Measurements from ENCODE around the gene IL31.

Gene IL31

GRCh38 chr12:122197612-122197966, 23.6 kb upstream of the IL31 start:
- no peak overlapping the region for H4K91ac ChIP-seq (ENCODE audit: low read length)
- H2BK15ac ChIP-seq (ENCODE audit: low read depth, poor library complexity, severe bottlenecking): no peak overlapping the region
- no peak overlapping the region for H2BK12ac ChIP-seq (ENCODE audit: low read length in 2 of 2)
- no peak overlapping the region for H3K23ac ChIP-seq (ENCODE audit: low read length in 2 of 2)
- no peak for DNase-seq
- H3K18ac ChIP-seq (ENCODE audit: low read depth in 1 of 2, low read length in 2 of 2): no peak overlapping the region
- peaks cover 0 to 40% of the 10 kb centered on the region in 2 experiments for H3K27me3 ChIP-seq (ENCODE audit: control insufficient read depth in 1 of 2, insufficient read depth in 1 of 2, low read length in 2 of 2)
- H3K4ac ChIP-seq (ENCODE audit: low read depth in 1 of 2, low read length in 2 of 2): no peak overlapping the region
- no peak overlapping the region for H4K8ac ChIP-seq (ENCODE audit: low read length)
- no peaks in the 10 kb centered on the region for H3K79me1 ChIP-seq (replicated peaks; ENCODE audit: low read length, poor library complexity, severe bottlenecking)
- H3K9me3 ChIP-seq (ENCODE audit: control insufficient read depth, low read length): peaks cover 15% of the 10 kb centered on the region
- no peak overlapping the region for H2AFZ ChIP-seq (ENCODE audit: low read depth, low read length)
- H3K9ac ChIP-seq (ENCODE audit: low read length): no peak overlapping the region
- H2BK120ac ChIP-seq (ENCODE audit: low read depth, low read length): no peak overlapping the region
- H2AK5ac ChIP-seq (ENCODE audit: low read length, severe bottlenecking): no peak overlapping the region
- no peak overlapping the region for H3K27ac ChIP-seq (ENCODE audit: low read length, poor library complexity, severe bottlenecking)
- no peak overlapping the region for H2BK5ac ChIP-seq (ENCODE audit: low read depth, low read length, poor library complexity, severe bottlenecking)
- peaks cover 4% of the 10 kb centered on the region for H3K4me1 ChIP-seq (ENCODE audit: control insufficient read depth, insufficient read depth, low read depth, low read length)
- H3K4me3 ChIP-seq (ENCODE audit: insufficient read depth in 1 of 2, low read depth in 1 of 2, low read length in 2 of 2): no peak overlapping the region
- no CpG with 5 or more reads among the region's 1 CpG for WGBS
- no peaks in the 10 kb centered on the region for H3K36me3 ChIP-seq (ENCODE audit: control insufficient read depth in 1 of 2, insufficient read depth in 2 of 2, low read depth in 1 of 2, low read length in 2 of 2)
- H3K4me2 ChIP-seq (ENCODE audit: low read length, poor library complexity, severe bottlenecking): no peak overlapping the region
- H3K14ac ChIP-seq (ENCODE audit: low read length in 2 of 2): no peak overlapping the region

GRCh38 chr12:122195405-122195804, 21.4 kb upstream of the IL31 start:
- Histone ChIP-seq H2BK15ac (ENCODE audit: low read depth, poor library complexity, severe bottlenecking) (no peak overlapping the region), H2BK120ac (ENCODE audit: low read depth, low read length) (no peak overlapping the region), H3K18ac (ENCODE audit: low read depth in 1 of 2, low read length in 2 of 2) (no peak overlapping the region), H2AFZ (ENCODE audit: low read depth, low read length) (no peak overlapping the region), H3K9ac (ENCODE audit: low read length) (no peak overlapping the region), H3K36me3 (ENCODE audit: control insufficient read depth in 1 of 2, insufficient read depth in 2 of 2, low read depth in 1 of 2, low read length in 2 of 2) (no peaks in the 10 kb centered on the region), H3K9me3 (ENCODE audit: control insufficient read depth, low read length) (peaks cover 15% of the 10 kb centered on the region), H3K27ac (ENCODE audit: low read length, poor library complexity, severe bottlenecking) (no peak overlapping the region), H3K14ac (ENCODE audit: low read length in 2 of 2) (no peak overlapping the region), H2AK5ac (ENCODE audit: low read length, severe bottlenecking) (no peak overlapping the region), H3K23ac (ENCODE audit: low read length in 2 of 2) (no peak overlapping the region), H2BK5ac (ENCODE audit: low read depth, low read length, poor library complexity, severe bottlenecking) (no peak overlapping the region), H3K27me3 (ENCODE audit: control insufficient read depth in 1 of 2, insufficient read depth in 1 of 2, low read length in 2 of 2) (peaks cover 0 to 29% of the 10 kb centered on the region in 2 experiments), H3K4ac (ENCODE audit: low read depth in 1 of 2, low read length in 2 of 2) (no peak overlapping the region), H4K8ac (ENCODE audit: low read length) (no peak overlapping the region), H2BK12ac (ENCODE audit: low read length in 2 of 2) (no peak overlapping the region), H3K4me2 (ENCODE audit: low read length, poor library complexity, severe bottlenecking) (no peak overlapping the region), H4K91ac (ENCODE audit: low read length) (no peak overlapping the region), H3K79me1 (replicated peaks; ENCODE audit: low read length, poor library complexity, severe bottlenecking) (no peaks in the 10 kb centered on the region), H3K4me3 (ENCODE audit: insufficient read depth in 1 of 2, low read depth in 1 of 2, low read length in 2 of 2) (no peak overlapping the region), H3K4me1 (ENCODE audit: control insufficient read depth, insufficient read depth, low read depth, low read length) (peaks cover 4% of the 10 kb centered on the region)
- DNase-seq: no peak
- 88% methylated on average over 4 of the region's 4 CpGs for WGBS

- H3K4me2 ChIP-seq (ENCODE audit: low read length, poor library complexity, severe bottlenecking): no peak overlapping the region
- H3K18ac ChIP-seq (ENCODE audit: low read depth in 1 of 2, low read length in 2 of 2): no peak overlapping the region
- no peak overlapping the region for H3K27ac ChIP-seq (ENCODE audit: low read length, poor library complexity, severe bottlenecking)
- H4K8ac ChIP-seq (ENCODE audit: low read length): no peak overlapping the region
- no peak overlapping the region for H3K14ac ChIP-seq (ENCODE audit: low read length in 2 of 2)
- H3K23ac ChIP-seq (ENCODE audit: low read length in 2 of 2): no peak overlapping the region
- H2AK5ac ChIP-seq (ENCODE audit: low read length, severe bottlenecking): no peak overlapping the region
- H3K9ac ChIP-seq (ENCODE audit: low read length): no peak overlapping the region
- H3K36me3 ChIP-seq (ENCODE audit: control insufficient read depth in 1 of 2, insufficient read depth in 2 of 2, low read depth in 1 of 2, low read length in 2 of 2): no peaks in the 10 kb centered on the region
- H3K9me3 ChIP-seq (ENCODE audit: control insufficient read depth, low read length): peaks cover 15% of the 10 kb centered on the region
- no peak overlapping the region for H2BK5ac ChIP-seq (ENCODE audit: low read depth, low read length, poor library complexity, severe bottlenecking)
- no peak overlapping the region for H3K4me3 ChIP-seq (ENCODE audit: insufficient read depth in 1 of 2, low read depth in 1 of 2, low read length in 2 of 2)
- H3K4me1 ChIP-seq (ENCODE audit: control insufficient read depth, insufficient read depth, low read depth, low read length): peaks cover 4% of the 10 kb centered on the region
- H2BK12ac ChIP-seq (ENCODE audit: low read length in 2 of 2): no peak overlapping the region
- WGBS: no CpG with 5 or more reads among the region's 1 CpG
- no peak overlapping the region for H4K91ac ChIP-seq (ENCODE audit: low read length)
- no peak overlapping the region for H2BK15ac ChIP-seq (ENCODE audit: low read depth, poor library complexity, severe bottlenecking)
- H2AFZ ChIP-seq (ENCODE audit: low read depth, low read length): no peak overlapping the region
- peaks cover 0 to 23% of the 10 kb centered on the region in 2 experiments for H3K27me3 ChIP-seq (ENCODE audit: control insufficient read depth in 1 of 2, insufficient read depth in 1 of 2, low read length in 2 of 2)
- H2BK120ac ChIP-seq (ENCODE audit: low read depth, low read length): no peak overlapping the region
- H3K79me1 ChIP-seq (replicated peaks; ENCODE audit: low read length, poor library complexity, severe bottlenecking): no peaks in the 10 kb centered on the region
- H3K4ac ChIP-seq (ENCODE audit: low read depth in 1 of 2, low read length in 2 of 2): no peak overlapping the region
- DNase-seq: no peak
Measured at GRCh38 chr12:122194804-122195203, 20.8 kb upstream of the IL31 start.

- no peak for DNase-seq
- Histone ChIP-seq H2AK5ac (ENCODE audit: low read length, severe bottlenecking) (no peak overlapping the region), H3K79me1 (replicated peaks; ENCODE audit: low read length, poor library complexity, severe bottlenecking) (no peaks in the 10 kb centered on the region)
Measured at GRCh38 chr12:122192441-122192840, 18.4 kb upstream of the IL31 start.

More at GRCh38 chr12:122192441-122192840, 18.4 kb upstream of the IL31 start:
- no peak overlapping the region for H3K23ac ChIP-seq (ENCODE audit: low read length in 2 of 2)
- H3K9me3 ChIP-seq (ENCODE audit: control insufficient read depth, low read length): peaks cover 15% of the 10 kb centered on the region
- no peak overlapping the region for H3K4ac ChIP-seq (ENCODE audit: low read depth in 1 of 2, low read length in 2 of 2)
- H3K4me2 ChIP-seq (ENCODE audit: low read length, poor library complexity, severe bottlenecking): no peak overlapping the region
- no peak overlapping the region for H2BK15ac ChIP-seq (ENCODE audit: low read depth, poor library complexity, severe bottlenecking)
- WGBS: 74% methylated on average over 11 of the region's 11 CpGs
- H3K18ac ChIP-seq (ENCODE audit: low read depth in 1 of 2, low read length in 2 of 2): no peak overlapping the region
- H3K27me3 ChIP-seq (ENCODE audit: control insufficient read depth in 1 of 2, insufficient read depth in 1 of 2, low read length in 2 of 2): peaks cover 0 to 30% of the 10 kb centered on the region in 2 experiments
- no peak overlapping the region for H3K4me3 ChIP-seq (ENCODE audit: insufficient read depth in 1 of 2, low read depth in 1 of 2, low read length in 2 of 2)
- no peaks in the 10 kb centered on the region for H3K36me3 ChIP-seq (ENCODE audit: control insufficient read depth in 1 of 2, insufficient read depth in 2 of 2, low read depth in 1 of 2, low read length in 2 of 2)
- H3K14ac ChIP-seq (ENCODE audit: low read length in 2 of 2): no peak overlapping the region
- no peak overlapping the region for H2BK120ac ChIP-seq (ENCODE audit: low read depth, low read length)
- no peak overlapping the region for H2AFZ ChIP-seq (ENCODE audit: low read depth, low read length)
- H4K8ac ChIP-seq (ENCODE audit: low read length): no peak overlapping the region
- no peak overlapping the region for H4K91ac ChIP-seq (ENCODE audit: low read length)
- no peaks in the 10 kb centered on the region for H3K4me1 ChIP-seq (ENCODE audit: control insufficient read depth, insufficient read depth, low read depth, low read length)
- H2BK5ac ChIP-seq (ENCODE audit: low read depth, low read length, poor library complexity, severe bottlenecking): no peak overlapping the region
- no peak overlapping the region for H3K27ac ChIP-seq (ENCODE audit: low read length, poor library complexity, severe bottlenecking)
- H2BK12ac ChIP-seq (ENCODE audit: low read length in 2 of 2): no peak overlapping the region
- no peak overlapping the region for H3K9ac ChIP-seq (ENCODE audit: low read length)
